K562 (cell line): ENCODE measurements around the gene ESR2.

Source experiments
- CTCF ChIP-seq, 3 experiments: IDR thresholded peaks in 2 of 3; conservative IDR thresholded peaks in 1 of 3; 2 replicates each; pipeline ENCODE4 v1.5.1; 2011 to 2012; ENCODE audit warnings: low read length in 3 of 3, mild to moderate bottlenecking in 3 of 3, control low read depth in 2 of 3, improper control_type of control experiment in 1 of 3, inconsistent platforms in 1 of 3, low read depth in 1 of 3, mixed read lengths in 1 of 3, moderate library complexity in 1 of 3; ENCODE audit not compliant: insufficient read depth in 2 of 3
- EZH2 ChIP-seq: IDR thresholded peaks from 2 replicates; pipeline ENCODE4 v1.6.1; 2012; ENCODE audit warnings: low read depth, mild to moderate bottlenecking, inconsistent platforms, low read length, borderline replicate concordance
- NCOA2 ChIP-seq, 2 experiments: fragments of 450-650 bp; IDR thresholded peaks; 2 replicates each; pipeline ENCODE4 v1.6.1; 2018; ENCODE audit warnings: mild to moderate bottlenecking in 2 of 2, moderate library complexity in 1 of 2; ENCODE audit not compliant: partially characterized antibody in 2 of 2
- TAF7 ChIP-seq: fragments of 450-650 bp; IDR thresholded peaks from 2 replicates; pipeline ENCODE4 v1.6.1; 2016; ENCODE audit warnings: missing genetic modification characterization, missing compliant biosample characterization
- YY1 ChIP-seq, 3 experiments: IDR thresholded peaks; 2 replicates each; pipeline ENCODE4 v1.6.1; 2011; ENCODE audit warnings: low read length in 2 of 3, mild to moderate bottlenecking in 2 of 3, moderate library complexity in 2 of 3, borderline replicate concordance in 1 of 3, control low read depth in 1 of 3, low read depth in 1 of 3; ENCODE audit not compliant: insufficient read depth in 3 of 3, insufficient replicate concordance in 2 of 3, control insufficient read depth in 1 of 3, insufficient read length in 1 of 3; ENCODE audit errors: extremely low read depth in 1 of 3
- ZC3H8 ChIP-seq: fragments of 450-650 bp; IDR thresholded peaks from 2 replicates; pipeline ENCODE4 v1.6.1; 2017

- TF ChIP-seq CTCF (IDR thresholded peaks at IDR 0.05 in 2 of 3, conservative IDR thresholded peaks at IDR 0.05 in 1 of 3; ENCODE audit: insufficient read depth in 2 of 3, low read depth in 1 of 3, low read length in 3 of 3) (no peak), YY1 (IDR thresholded peaks at IDR 0.05; ENCODE audit: borderline replicate concordance in 1 of 3, control insufficient read depth in 1 of 3, extremely low read depth in 1 of 3, insufficient read depth in 3 of 3, insufficient read length in 1 of 3, insufficient replicate concordance in 2 of 3, low read depth in 1 of 3, low read length in 2 of 3) (no peak), NCOA2 (IDR thresholded peaks at IDR 0.05; ENCODE audit: partially characterized antibody in 2 of 2) (no peak), TAF7 (tag) (no peak), ZC3H8 (no peak), EZH2 (no peak)
Measured at GRCh38 chr14:64208261-64208660, 85.9 kb downstream of the ESR2 start.
